ENCODE data around the gene EFCAB5. TPM values are rescaled to one million over a fixed set of nuclear protein-coding genes. Genes with fewer than 3 reads are reported as not detected.
"Not testable (repeated sequence)": the region's sequence is repeated elsewhere in the genome, so short reads cannot be mapped to it uniquely, and the experiment has no call there.

The EFCAB5 gene
- total RNA-seq, 1 experiment from 2014 or later: 0.07 TPM

GRCh38 chr17:30137158-30137557, 195.7 kb downstream of the EFCAB5 start:
- H3K79me2 ChIP-seq (ENCODE audit: low read length): peaks cover 89% of the 10 kb centered on the region
- no peaks in the 10 kb centered on the region for H3K9me2 ChIP-seq (replicated peaks; ENCODE audit: insufficient read depth, low read length)
- H2AFZ ChIP-seq (ENCODE audit: low read length): no peak overlapping the region
- H3K4me1 ChIP-seq (ENCODE audit: low read length): no peaks in the 10 kb centered on the region
- H3K27ac ChIP-seq (ENCODE audit: low read length): no peak overlapping the region
- no peak overlapping the region for H3K9ac ChIP-seq (ENCODE audit: low read length)
- DNase-seq: no peak
- H3K9me3 ChIP-seq (ENCODE audit: low read length): no peaks in the 10 kb centered on the region
- no peak overlapping the region for H3K4me3 ChIP-seq (ENCODE audit: low read length)
- H3K36me3 ChIP-seq (ENCODE audit: insufficient read depth, low read length): peaks cover 33% of the 10 kb centered on the region
- no peak overlapping the region for H3K4me2 ChIP-seq (ENCODE audit: low read depth, low read length, poor library complexity, severe bottlenecking)
- peaks cover 3% of the 10 kb centered on the region; the same call in 1 of the 2 replicates for H4K20me1 ChIP-seq (ENCODE audit: insufficient read depth, low read depth, low read length)
- H3K27me3 ChIP-seq (ENCODE audit: low read length): no peaks in the 10 kb centered on the region

GRCh38 chr17:30147860-30148259, 206.4 kb downstream of the EFCAB5 start:
- not testable (repeated sequence) for H3K9ac ChIP-seq (ENCODE audit: low read length); H4K20me1 ChIP-seq (ENCODE audit: insufficient read depth, low read depth, low read length); H3K27me3 ChIP-seq (ENCODE audit: low read length); H3K4me3 ChIP-seq (ENCODE audit: low read length); H3K27ac ChIP-seq (ENCODE audit: low read length); DNase-seq; H2AFZ ChIP-seq (ENCODE audit: low read length); H3K4me2 ChIP-seq (ENCODE audit: low read depth, low read length, poor library complexity, severe bottlenecking); H3K9me2 ChIP-seq (replicated peaks; ENCODE audit: insufficient read depth, low read length); H3K9me3 ChIP-seq (ENCODE audit: low read length)
- Histone ChIP-seq H3K4me1 (ENCODE audit: low read length) (peaks cover 16% of the 10 kb centered on the region), H3K79me2 (ENCODE audit: low read length) (peaks cover 85% of the 10 kb centered on the region), H3K36me3 (ENCODE audit: insufficient read depth, low read length) (peaks cover 12% of the 10 kb centered on the region)

GRCh38 chr17:30148376-30148775, 206.9 kb downstream of the EFCAB5 start:
- no peaks in the 10 kb centered on the region for H4K20me1 ChIP-seq (ENCODE audit: insufficient read depth, low read depth, low read length)
- H3K79me2 ChIP-seq (ENCODE audit: low read length): peaks cover 85% of the 10 kb centered on the region
- no peaks in the 10 kb centered on the region for H3K9me2 ChIP-seq (replicated peaks; ENCODE audit: insufficient read depth, low read length)
- H3K9me3 ChIP-seq (ENCODE audit: low read length): no peaks in the 10 kb centered on the region
- no peak overlapping the region for H3K27ac ChIP-seq (ENCODE audit: low read length)
- H3K9ac ChIP-seq (ENCODE audit: low read length): no peak overlapping the region
- no peak overlapping the region for H3K4me3 ChIP-seq (ENCODE audit: low read length)
- no peak overlapping the region for H2AFZ ChIP-seq (ENCODE audit: low read length)
- no peak overlapping the region for H3K4me2 ChIP-seq (ENCODE audit: low read depth, low read length, poor library complexity, severe bottlenecking)
- peaks cover 11% of the 10 kb centered on the region for H3K36me3 ChIP-seq (ENCODE audit: insufficient read depth, low read length)
- no peak for DNase-seq
- no peaks in the 10 kb centered on the region for H3K27me3 ChIP-seq (ENCODE audit: low read length)
- peaks cover 16% of the 10 kb centered on the region for H3K4me1 ChIP-seq (ENCODE audit: low read length)

GRCh38 chr17:30151471-30151870, 210.0 kb downstream of the EFCAB5 start:
- Histone ChIP-seq H3K4me3 (ENCODE audit: low read length) (no peak overlapping the region), H3K4me1 (ENCODE audit: low read length) (peaks cover 16% of the 10 kb centered on the region), H3K9me2 (replicated peaks; ENCODE audit: insufficient read depth, low read length) (no peaks in the 10 kb centered on the region), H3K9ac (ENCODE audit: low read length) (no peak overlapping the region), H3K79me2 (ENCODE audit: low read length) (peaks cover 86% of the 10 kb centered on the region), H3K4me2 (ENCODE audit: low read depth, low read length, poor library complexity, severe bottlenecking) (peak overlapping the region; percentile 31), H3K27ac (ENCODE audit: low read length) (peak overlapping the region; percentile 78), H3K27me3 (ENCODE audit: low read length) (no peaks in the 10 kb centered on the region), H3K9me3 (ENCODE audit: low read length) (no peaks in the 10 kb centered on the region), H3K36me3 (ENCODE audit: insufficient read depth, low read length) (peaks cover 12% of the 10 kb centered on the region; the same call in 1 of the 2 replicates), H2AFZ (ENCODE audit: low read length) (no peak overlapping the region), H4K20me1 (ENCODE audit: insufficient read depth, low read depth, low read length) (no peaks in the 10 kb centered on the region)
- DNase-seq: no peak

GRCh38 chr17:30153463-30153862, 212.0 kb downstream of the EFCAB5 start:
- H2AFZ ChIP-seq (ENCODE audit: low read length): no peak overlapping the region
- peaks cover 89% of the 10 kb centered on the region for H3K79me2 ChIP-seq (ENCODE audit: low read length)
- no peak overlapping the region for H3K27ac ChIP-seq (ENCODE audit: low read length)
- DNase-seq: no peak
- H4K20me1 ChIP-seq (ENCODE audit: insufficient read depth, low read depth, low read length): no peaks in the 10 kb centered on the region
- no peak overlapping the region for H3K9ac ChIP-seq (ENCODE audit: low read length)
- peaks cover 21% of the 10 kb centered on the region for H3K36me3 ChIP-seq (ENCODE audit: insufficient read depth, low read length)
- H3K9me2 ChIP-seq (replicated peaks; ENCODE audit: insufficient read depth, low read length): no peaks in the 10 kb centered on the region
- H3K9me3 ChIP-seq (ENCODE audit: low read length): no peaks in the 10 kb centered on the region
- H3K27me3 ChIP-seq (ENCODE audit: low read length): no peaks in the 10 kb centered on the region
- H3K4me3 ChIP-seq (ENCODE audit: low read length): no peak overlapping the region
- H3K4me1 ChIP-seq (ENCODE audit: low read length): peaks cover 36% of the 10 kb centered on the region
- no peak overlapping the region for H3K4me2 ChIP-seq (ENCODE audit: low read depth, low read length, poor library complexity, severe bottlenecking)

- Histone ChIP-seq H3K27ac (ENCODE audit: low read length) (no peak overlapping the region), H3K9me2 (replicated peaks; ENCODE audit: insufficient read depth, low read length) (no peaks in the 10 kb centered on the region), H3K4me2 (ENCODE audit: low read depth, low read length, poor library complexity, severe bottlenecking) (no peak overlapping the region), H3K4me1 (ENCODE audit: low read length) (peaks cover 44% of the 10 kb centered on the region), H3K27me3 (ENCODE audit: low read length) (no peaks in the 10 kb centered on the region), H2AFZ (ENCODE audit: low read length) (no peak overlapping the region), H3K9me3 (ENCODE audit: low read length) (no peaks in the 10 kb centered on the region), H3K9ac (ENCODE audit: low read length) (no peak overlapping the region), H3K79me2 (ENCODE audit: low read length) (peaks cover 93% of the 10 kb centered on the region), H3K36me3 (ENCODE audit: insufficient read depth, low read length) (peaks cover 23% of the 10 kb centered on the region), H3K4me3 (ENCODE audit: low read length) (no peak overlapping the region), H4K20me1 (ENCODE audit: insufficient read depth, low read depth, low read length) (no peaks in the 10 kb centered on the region)
- DNase-seq: no peak
Observed at GRCh38 chr17:30155389-30155788, 214.0 kb downstream of the EFCAB5 start.

Small RNA genes within 50 kb of the gene (small RNA-seq; reads per million reads assigned to genes)
- gene AC104984.5: not detected
- not detected for gene RNY4P13

Other genes with a start within 250 kb of the EFCAB5 start
- 35.3 and 53.9 TPM in 2 replicates for gene SSH2, start 11.4 kb upstream of the EFCAB5 start, total RNA-seq (2014; rRNA removed; shearing (Covaris generic); ENCODE audit: low replicate concordance)
- 13.9 and 14.2 TPM in 2 replicates for gene NSRP1, start 175.2 kb downstream of the EFCAB5 start, total RNA-seq (2014; rRNA removed; shearing (Covaris generic); ENCODE audit: low replicate concordance)